ENCODE results near the gene NUDT17. TPM values are rescaled to one million over a fixed set of nuclear protein-coding genes. Genes with fewer than 3 reads are reported as not detected.

NUDT17 gene
- total and polyA plus RNA-seq, 9 of the 15 experiments (the other 6 are each of a cell fraction or from before 2014, with no cell fraction given): 2.1 to 10.0 (median 6.1) TPM

GRCh38 chr1:145858901-145859490 lies 13.6 kb downstream of the NUDT17 start, which contains the start of gene PIAS3 (continued):
- no peak for TF ChIP-seq ZBTB8A (IDR thresholded peaks at IDR 0.05; ENCODE audit: partially characterized antibody)
- TF ChIP-seq STAG1 (CRISPR knock-in tag; IDR thresholded peaks at IDR 0.05; ENCODE audit: borderline replicate concordance): no peak
- TF ChIP-seq PTRF (tag; IDR thresholded peaks at IDR 0.05): no peak
- TF ChIP-seq ZNF57 (CRISPR knock-in tag; IDR thresholded peaks at IDR 0.05): no peak
- TF ChIP-seq NKRF (IDR thresholded peaks at IDR 0.05; ENCODE audit: borderline replicate concordance): 0 out of 2 replicates have a peak, but pooled peaks have one; percentile 36
- no peak for TF ChIP-seq PRDM10 (IDR thresholded peaks at IDR 0.05; ENCODE audit: partially characterized antibody)
- peak; percentile 33 for TF ChIP-seq HNRNPK (IDR thresholded peaks at IDR 0.05; ENCODE audit: low read depth, low read length, poor library complexity, severe bottlenecking)
- TF ChIP-seq MTA1 (IDR thresholded peaks at IDR 0.05; ENCODE audit: borderline replicate concordance): no peak
- no peak for TF ChIP-seq NFIC (IDR thresholded peaks at IDR 0.05)
- TF ChIP-seq SIN3A (IDR thresholded peaks at IDR 0.05; ENCODE audit: borderline replicate concordance in 2 of 2, control insufficient read depth in 1 of 2, low read depth in 2 of 2, low read length in 2 of 2): peak; percentile 57 to 67; a peak in 2 of 4 replicates
- TF ChIP-seq ZNF740 (CRISPR knock-in tag; IDR thresholded peaks at IDR 0.05): no peak
- peak in 1 of 2 experiments; percentile 43; a peak in 1 of 4 replicates for TF ChIP-seq ZNF740 (tag; IDR thresholded peaks at IDR 0.05)
- TF ChIP-seq ZNF395 (CRISPR knock-in tag; IDR thresholded peaks at IDR 0.05): no peak
- TF ChIP-seq ZFPM2 (CRISPR knock-in tag; IDR thresholded peaks at IDR 0.05): no peak
- TF ChIP-seq ZNF253 (CRISPR knock-in tag; conservative IDR thresholded peaks at IDR 0.05): no peak
- no peak for TF ChIP-seq TFAM (CRISPR knock-in tag; conservative IDR thresholded peaks at IDR 0.05)
- TF ChIP-seq TFAP4 (CRISPR knock-in tag; IDR thresholded peaks at IDR 0.05; ENCODE audit: borderline replicate concordance): peak; percentile 81; the same call in 1 of the 2 replicates
- peak; percentile 26; the same call in 1 of the 2 replicates for TF ChIP-seq ARID1B (IDR thresholded peaks at IDR 0.05)
- TF ChIP-seq ZNF76 (CRISPR knock-in tag; IDR thresholded peaks at IDR 0.05; ENCODE audit: borderline replicate concordance): no peak
